ENCODE data around the gene GNG7. TPM values are rescaled to one million over a fixed set of nuclear protein-coding genes. Genes with fewer than 3 reads are reported as not detected.

GNG7 gene
- total and polyA plus RNA-seq, 2 donors (not counting 3 experiments of a cell fraction or from before 2014, with no cell fraction given) = 0.29 to 0.84 TPM

- no peak overlapping the region for H3K4me2 ChIP-seq (ENCODE audit: insufficient read depth, low read length)
- CTCF ChIA-PET = interaction anchor here (1.3 to 1.6 kb wide), 2 partner anchors 13 to 79 kb away, joined by 3 to 5 read pairs; partner anchors contain the start of gene SLC39A3
- H4K20me1 ChIP-seq (replicated peaks; ENCODE audit: control insufficient read depth, extremely low read depth, insufficient read depth, low read length) = no peaks in the 10 kb centered on the region
- no peak overlapping the region for H3K9ac ChIP-seq (replicated peaks; ENCODE audit: extremely low read depth, insufficient read depth, low read length)
- no peaks in the 10 kb centered on the region for H3K9me3 ChIP-seq (replicated peaks; ENCODE audit: control insufficient read depth, insufficient read depth, low read length)
- FAIRE-seq (no peak), DNase-seq (ENCODE audit: low read depth, low spot score) (no peak)
- peaks cover 2% of the 10 kb centered on the region in 2 experiments for H3K27me3 ChIP-seq (ENCODE audit: control insufficient read depth in 2 of 2, insufficient read depth in 2 of 2, low read length in 2 of 2)
- no peak for TF ChIP-seq EZH2 (IDR thresholded peaks at IDR 0.05; ENCODE audit: borderline replicate concordance, low read depth, low read length, severe bottlenecking)
- no peak for TF ChIP-seq MYC (IDR thresholded peaks at IDR 0.05; ENCODE audit: low read depth, low read length)
- no peak for TF ChIP-seq MAX (IDR thresholded peaks at IDR 0.05; ENCODE audit: insufficient read depth, insufficient read length)
- TF ChIP-seq CTCF (IDR thresholded peaks at IDR 0.05; ENCODE audit: extremely low read depth in 1 of 2, insufficient read depth in 1 of 2, low read depth in 1 of 2, low read length in 2 of 2) = no peak
- no peak for TF ChIP-seq POLR2A (IDR thresholded peaks at IDR 0.05; ENCODE audit: low read depth, low read length)
- TF ChIP-seq JUN (IDR thresholded peaks at IDR 0.05; ENCODE audit: borderline replicate concordance, insufficient read depth, insufficient read length, low read depth) = no peak
- no peak for TF ChIP-seq FOS (IDR thresholded peaks at IDR 0.05; ENCODE audit: borderline replicate concordance, insufficient read depth, low read length)
- no peak for TF ChIP-seq GATA2 (IDR thresholded peaks at IDR 0.05; ENCODE audit: insufficient read depth, insufficient read length, low read depth, low read length)
- no peak for TF ChIP-seq POLR2AphosphoS5 (IDR thresholded peaks at IDR 0.05; ENCODE audit: insufficient read depth, low read depth, low read length)
- no TSS peak for BruUV-seq (replicated peaks)
- dilution Hi-C loops (cut with MboI; ENCODE audit: extremely low pct_ligation_motif_present, low sequenced_read_pairs) (no loop called here), intact Hi-C loops (cut with micrococcal nuclease) (no loop called here)
- POLR2A ChIA-PET = interaction anchor here (0.5 kb wide), 1 partner anchor 44 kb away, joined by 4 read pairs; no protein-coding TSS in a partner anchor
- H3K4me1 ChIP-seq (ENCODE audit: control insufficient read depth, extremely low read depth, insufficient read depth, low read length) = no peaks in the 10 kb centered on the region
- no peaks in the 10 kb centered on the region for H3K9me1 ChIP-seq (replicated peaks; ENCODE audit: control insufficient read depth, extremely low read depth, insufficient read depth, low read length)
- no peaks in the 10 kb centered on the region for H3K79me2 ChIP-seq (ENCODE audit: control insufficient read depth, insufficient read depth, low read length)
- no peak overlapping the region for H3K4me3 ChIP-seq (replicated peaks in 1 of 3; ENCODE audit: insufficient read depth in 1 of 3, low read depth in 1 of 3, low read length in 3 of 3)
- H2AFZ ChIP-seq (ENCODE audit: low read depth, low read length) = no peak overlapping the region
- H3K36me3 ChIP-seq (ENCODE audit: control insufficient read depth in 2 of 2, extremely low read depth in 1 of 2, insufficient read depth in 2 of 2, low read length in 2 of 2) = no peaks in the 10 kb centered on the region
- H3K27ac ChIP-seq (ENCODE audit: insufficient read depth, low read depth, low read length) = no peak overlapping the region
Measured at GRCh38 chr19:2727640-2727944, 25.1 kb upstream of the GNG7 start.

Data from endothelial cell of umbilical vein (primary cell).